HL-60 (cell line): ENCODE results near the gene ENPP3.

Experiments used
- DNase-seq, 2 experiments: peaks; one replicate each; pipeline ENCODE4 v3.0.0-alpha.2; 2010 to 2020; ENCODE audit warnings: low read depth in 1 of 2, low spot score in 1 of 2
- H3K27ac ChIP-seq: fragments of 250-450 bp; sonication (Bioruptor Pico); replicated peaks from 2 replicates; pipeline ENCODE4 v1.5.1; 2020; ENCODE audit warnings: mild to moderate bottlenecking, moderate library complexity
- H3K27me3 ChIP-seq: fragments of 250-450 bp; sonication (Bioruptor Pico); 2 replicates; pipeline ENCODE4 v1.5.1; 2021; ENCODE audit warnings: mild to moderate bottlenecking, moderate library complexity; ENCODE audit not compliant: insufficient read depth, poor library complexity, severe bottlenecking
- H3K4me3 ChIP-seq: replicated peaks from 2 replicates; pipeline ENCODE4 v1.5.1; 2011; ENCODE audit warnings: mild to moderate bottlenecking, control low read depth, low read length; ENCODE audit not compliant: insufficient read depth
- GABPA ChIP-seq: IDR thresholded peaks from 2 replicates; pipeline ENCODE4 v1.6.1; 2012; ENCODE audit warnings: low read depth
- POLR2AphosphoS5 ChIP-seq: IDR thresholded peaks from 2 replicates; pipeline ENCODE4 v1.6.1; 2012; ENCODE audit warnings: low read depth
- SPI1 ChIP-seq: IDR thresholded peaks from 2 replicates; pipeline ENCODE4 v1.6.1; 2012; ENCODE audit warnings: low read depth, mild to moderate bottlenecking, borderline replicate concordance
- TF ChIP-seq, protein P1 (sequence below): IDR thresholded peaks from 2 replicates; pipeline ENCODE4 v1.6.1; 2012; ENCODE audit warnings: low read depth; ENCODE audit not compliant: insufficient replicate concordance
- TF ChIP-seq, protein P2 (sequence below): IDR thresholded peaks from one replicate; pipeline ENCODE4 v1.5.1; 2011; ENCODE audit warnings: low read length, control low read depth, inconsistent platforms; ENCODE audit not compliant: insufficient read depth

The ENPP3 gene

DNA sequence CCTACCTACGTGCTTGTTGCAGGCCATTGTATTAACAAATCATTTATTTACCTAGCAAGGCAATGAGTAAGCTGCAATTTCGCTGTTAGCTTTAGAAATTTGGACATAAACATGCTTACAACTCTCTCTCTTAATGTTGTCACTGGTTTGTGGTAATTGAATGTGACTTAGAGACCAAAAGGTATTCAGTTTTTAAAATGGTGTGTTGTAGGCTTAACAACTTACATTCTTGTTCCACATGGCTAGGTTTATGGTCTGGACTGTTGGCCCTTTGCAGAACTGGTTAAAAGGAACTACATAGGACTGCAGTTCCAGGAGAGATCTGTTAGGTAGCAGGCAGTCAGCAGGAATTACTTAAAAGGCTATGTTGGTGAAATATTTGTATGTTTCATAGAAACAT, 84.1 kb downstream of the ENPP3 start:
- TF ChIP-seq POLR2AphosphoS5 (no peak), GABPA (no peak), SPI1 (no peak)
- TF ChIP-seq, protein P1, sequence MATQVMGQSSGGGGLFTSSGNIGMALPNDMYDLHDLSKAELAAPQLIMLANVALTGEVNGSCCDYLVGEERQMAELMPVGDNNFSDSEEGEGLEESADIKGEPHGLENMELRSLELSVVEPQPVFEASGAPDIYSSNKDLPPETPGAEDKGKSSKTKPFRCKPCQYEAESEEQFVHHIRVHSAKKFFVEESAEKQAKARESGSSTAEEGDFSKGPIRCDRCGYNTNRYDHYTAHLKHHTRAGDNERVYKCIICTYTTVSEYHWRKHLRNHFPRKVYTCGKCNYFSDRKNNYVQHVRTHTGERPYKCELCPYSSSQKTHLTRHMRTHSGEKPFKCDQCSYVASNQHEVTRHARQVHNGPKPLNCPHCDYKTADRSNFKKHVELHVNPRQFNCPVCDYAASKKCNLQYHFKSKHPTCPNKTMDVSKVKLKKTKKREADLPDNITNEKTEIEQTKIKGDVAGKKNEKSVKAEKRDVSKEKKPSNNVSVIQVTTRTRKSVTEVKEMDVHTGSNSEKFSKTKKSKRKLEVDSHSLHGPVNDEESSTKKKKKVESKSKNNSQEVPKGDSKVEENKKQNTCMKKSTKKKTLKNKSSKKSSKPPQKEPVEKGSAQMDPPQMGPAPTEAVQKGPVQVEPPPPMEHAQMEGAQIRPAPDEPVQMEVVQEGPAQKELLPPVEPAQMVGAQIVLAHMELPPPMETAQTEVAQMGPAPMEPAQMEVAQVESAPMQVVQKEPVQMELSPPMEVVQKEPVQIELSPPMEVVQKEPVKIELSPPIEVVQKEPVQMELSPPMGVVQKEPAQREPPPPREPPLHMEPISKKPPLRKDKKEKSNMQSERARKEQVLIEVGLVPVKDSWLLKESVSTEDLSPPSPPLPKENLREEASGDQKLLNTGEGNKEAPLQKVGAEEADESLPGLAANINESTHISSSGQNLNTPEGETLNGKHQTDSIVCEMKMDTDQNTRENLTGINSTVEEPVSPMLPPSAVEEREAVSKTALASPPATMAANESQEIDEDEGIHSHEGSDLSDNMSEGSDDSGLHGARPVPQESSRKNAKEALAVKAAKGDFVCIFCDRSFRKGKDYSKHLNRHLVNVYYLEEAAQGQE: no peak
- TF ChIP-seq, protein P2, sequence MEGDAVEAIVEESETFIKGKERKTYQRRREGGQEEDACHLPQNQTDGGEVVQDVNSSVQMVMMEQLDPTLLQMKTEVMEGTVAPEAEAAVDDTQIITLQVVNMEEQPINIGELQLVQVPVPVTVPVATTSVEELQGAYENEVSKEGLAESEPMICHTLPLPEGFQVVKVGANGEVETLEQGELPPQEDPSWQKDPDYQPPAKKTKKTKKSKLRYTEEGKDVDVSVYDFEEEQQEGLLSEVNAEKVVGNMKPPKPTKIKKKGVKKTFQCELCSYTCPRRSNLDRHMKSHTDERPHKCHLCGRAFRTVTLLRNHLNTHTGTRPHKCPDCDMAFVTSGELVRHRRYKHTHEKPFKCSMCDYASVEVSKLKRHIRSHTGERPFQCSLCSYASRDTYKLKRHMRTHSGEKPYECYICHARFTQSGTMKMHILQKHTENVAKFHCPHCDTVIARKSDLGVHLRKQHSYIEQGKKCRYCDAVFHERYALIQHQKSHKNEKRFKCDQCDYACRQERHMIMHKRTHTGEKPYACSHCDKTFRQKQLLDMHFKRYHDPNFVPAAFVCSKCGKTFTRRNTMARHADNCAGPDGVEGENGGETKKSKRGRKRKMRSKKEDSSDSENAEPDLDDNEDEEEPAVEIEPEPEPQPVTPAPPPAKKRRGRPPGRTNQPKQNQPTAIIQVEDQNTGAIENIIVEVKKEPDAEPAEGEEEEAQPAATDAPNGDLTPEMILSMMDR: no peak
- Histone ChIP-seq H3K27me3 (peaks cover 2% of the 10 kb centered on the region), H3K4me3 (no peak overlapping the region), H3K27ac (no peak overlapping the region)
- DNase-seq: no peak

DNA sequence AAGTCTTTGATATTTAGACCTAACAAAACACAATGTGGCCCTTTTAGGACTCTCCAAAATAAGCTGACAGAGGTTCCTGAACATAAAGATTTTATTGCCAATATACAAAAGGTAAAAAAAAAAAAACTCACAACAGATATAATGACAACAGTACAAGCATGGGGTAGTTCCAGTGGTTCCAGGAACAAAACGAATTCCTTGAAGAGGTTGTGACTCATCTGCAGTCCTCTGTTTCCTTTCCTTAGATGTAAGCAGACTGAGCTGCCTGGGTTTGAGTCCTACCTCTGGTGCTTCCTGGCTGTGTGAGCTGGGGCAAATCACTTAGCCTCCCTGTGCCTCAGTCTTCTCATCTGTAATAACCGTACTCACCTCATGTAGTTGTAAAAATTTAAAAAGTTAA, 87.0 kb downstream of the ENPP3 start:
- DNase-seq: no peak
- Histone ChIP-seq H3K27ac (no peak overlapping the region), H3K4me3 (no peak overlapping the region), H3K27me3 (peaks cover 2% of the 10 kb centered on the region)
- TF ChIP-seq GABPA (no peak), POLR2AphosphoS5 (no peak), SPI1 (no peak)
- TF ChIP-seq, protein P1: no peak
- TF ChIP-seq, protein P2: no peak

DNA sequence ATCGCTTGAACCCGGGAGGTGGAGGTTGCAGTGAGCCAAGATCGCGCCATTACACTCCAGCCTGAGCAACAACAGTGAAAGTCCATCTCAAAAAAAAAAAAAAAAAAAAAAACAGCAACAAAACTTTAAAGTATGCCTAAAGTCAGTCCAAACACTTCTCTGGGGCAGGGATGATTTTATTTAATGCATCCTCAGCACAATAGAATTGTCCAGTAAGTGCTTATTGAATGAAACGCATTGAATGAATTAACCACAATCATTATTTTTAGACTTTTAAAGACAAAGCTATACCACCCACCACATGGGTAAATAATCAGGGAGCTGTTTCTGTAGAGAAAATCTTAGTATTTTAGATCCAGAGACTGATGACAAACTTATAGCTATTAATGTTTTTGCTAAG, 90.4 kb downstream of the ENPP3 start:
- TF ChIP-seq GABPA: no peak
- DNase-seq: no peak
- H3K4me3 ChIP-seq: no peak overlapping the region
- peaks cover 2% of the 10 kb centered on the region for H3K27me3 ChIP-seq
- H3K27ac ChIP-seq: no peak overlapping the region

DNA sequence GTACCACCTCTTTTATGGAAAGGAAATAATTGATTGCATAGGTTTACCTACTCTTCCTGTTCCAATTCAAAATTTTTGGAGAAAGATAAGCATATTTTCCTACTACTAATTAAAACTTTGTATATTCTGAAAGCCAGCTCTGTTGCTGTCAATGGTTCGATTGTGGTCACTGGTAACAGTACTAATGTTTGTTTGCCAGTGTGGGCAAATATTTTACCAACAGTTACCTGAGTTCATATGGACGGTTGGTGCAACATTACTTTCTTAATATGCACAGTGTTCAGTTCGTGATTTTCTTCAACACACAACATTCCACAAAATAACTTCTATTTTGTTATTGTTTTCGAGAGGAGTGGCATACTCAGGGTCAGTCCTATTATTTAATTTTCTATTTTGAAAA, 90.8 kb downstream of the ENPP3 start:
- Histone ChIP-seq H3K27me3 (peaks cover 2% of the 10 kb centered on the region), H3K4me3 (no peak overlapping the region), H3K27ac (no peak overlapping the region)
- TF ChIP-seq, protein P2: no peak
- TF ChIP-seq SPI1: no peak
- no peak for TF ChIP-seq POLR2AphosphoS5
- no peak for DNase-seq
